BLaER1 treated with 17β-estradiol and CSF1 and Interleukin-3, amounts not matched to agents 10 nM and 100 nM (cell line): ENCODE measurements around the gene CLSTN3.
A peak's percentile ranks its signal among the peaks of the same experiment; 100 is the strongest.

Source experiments
- H3K27ac ChIP-seq, 11 experiments: shearing (Covaris generic); formaldehyde crosslinking; 2 replicates each; pipeline ENCODE4 v1.8.1; 2022
- H3K27me3 ChIP-seq, 11 experiments: shearing (Covaris generic); formaldehyde crosslinking; 2 replicates each; pipeline ENCODE4 v1.8.1; 2022
- H3K36me3 ChIP-seq, 11 experiments: shearing (Covaris generic); formaldehyde crosslinking; 2 replicates each; pipeline ENCODE4 v1.8.1; 2022
- H3K4me1 ChIP-seq, 10 experiments: shearing (Covaris generic); formaldehyde crosslinking; 2 replicates each; pipeline ENCODE4 v1.8.1; 2022
- H3K4me2 ChIP-seq, 11 experiments: shearing (Covaris generic); formaldehyde crosslinking; 2 replicates each; pipeline ENCODE4 v1.8.1; 2022
- H3K4me3 ChIP-seq, 10 experiments: shearing (Covaris generic); formaldehyde crosslinking; 2 replicates each; pipeline ENCODE4 v1.8.1; 2022
- H3K9ac ChIP-seq, 11 experiments: shearing (Covaris generic); formaldehyde crosslinking; 2 replicates each; pipeline ENCODE4 v1.8.1; 2022
- H3K9me3 ChIP-seq, 11 experiments: shearing (Covaris generic); formaldehyde crosslinking; replicated peaks in 1 of 11; 2 replicates each; pipeline ENCODE4 v1.8.1; 2022
- H4K20me1 ChIP-seq, 11 experiments: shearing (Covaris generic); formaldehyde crosslinking; 2 replicates each; pipeline ENCODE4 v1.8.1; 2022
- Cebpa-rat ChIP-seq, 11 experiments: shearing (Covaris generic); IDR thresholded peaks; 2 replicates each; pipeline ENCODE4 v1.8.1; 2022

Gene CLSTN3

GRCh38 chr12:7108003-7108795 is 22.0 kb upstream of the CLSTN3 start:
- peak overlapping the region; percentile 91 to 98 (median 96) for H3K4me2 ChIP-seq
- peak overlapping the region; percentile 86 to 95 (median 89) for H3K9ac ChIP-seq
- peaks cover 0 to 4% (median 0%) of the 10 kb centered on the region in 11 experiments; a peak in 3 of 22 replicates for H4K20me1 ChIP-seq
- H3K27me3 ChIP-seq: no peaks in the 10 kb centered on the region
- no peak for TF ChIP-seq Cebpa-rat (IDR thresholded peaks at IDR 0.05)
- H3K4me1 ChIP-seq: peaks cover 17 to 44% (median 20%) of the 10 kb centered on the region in 10 experiments
- H3K4me3 ChIP-seq: peak overlapping the region; percentile 59 to 77 (median 68)
- H3K36me3 ChIP-seq: peaks cover 4 to 40% (median 28%) of the 10 kb centered on the region in 11 experiments; a peak in 20 of 22 replicates
- H3K9me3 ChIP-seq: peaks cover 14 to 26% (median 22%) of the 10 kb centered on the region in 11 experiments
- H3K27ac ChIP-seq: peak overlapping the region; percentile 89 to 99 (median 95)

GRCh38 chr12:7108796-7109571 is 21.2 kb upstream of the CLSTN3 start, which contains the start of gene C1RL:
Gene C1RL, minus strand, starts transcription at chr12:7109214. Its CDS starts 34 bp downstream, at chr12:7109180.
- peak; percentile 62 to 90 (median 82); a peak in 19 of 22 replicates for TF ChIP-seq Cebpa-rat (IDR thresholded peaks at IDR 0.05)
- peaks cover 0 to 11% (median 0%) of the 10 kb centered on the region in 11 experiments; a peak in 1 of 22 replicates for H4K20me1 ChIP-seq
- H3K4me2 ChIP-seq: peak within 1 kb of the TSS; percentile 91 to 98 (median 96)
- H3K9ac ChIP-seq: peak within 1 kb of the TSS; percentile 86 to 95 (median 89)
- H3K27me3 ChIP-seq: no peaks in the 10 kb centered on the region
- H3K27ac ChIP-seq: peak within 1 kb of the TSS; percentile 89 to 99 (median 95)
- peaks cover 14 to 26% (median 22%) of the 10 kb centered on the region in 11 experiments for H3K9me3 ChIP-seq
- peak within 1 kb of the TSS; percentile 59 to 77 (median 68) for H3K4me3 ChIP-seq
- H3K4me1 ChIP-seq: peaks cover 17 to 41% (median 21%) of the 10 kb centered on the region in 10 experiments
- peaks cover 4 to 32% (median 23%) of the 10 kb centered on the region in 11 experiments; a peak in 20 of 22 replicates for H3K36me3 ChIP-seq

DNA sequence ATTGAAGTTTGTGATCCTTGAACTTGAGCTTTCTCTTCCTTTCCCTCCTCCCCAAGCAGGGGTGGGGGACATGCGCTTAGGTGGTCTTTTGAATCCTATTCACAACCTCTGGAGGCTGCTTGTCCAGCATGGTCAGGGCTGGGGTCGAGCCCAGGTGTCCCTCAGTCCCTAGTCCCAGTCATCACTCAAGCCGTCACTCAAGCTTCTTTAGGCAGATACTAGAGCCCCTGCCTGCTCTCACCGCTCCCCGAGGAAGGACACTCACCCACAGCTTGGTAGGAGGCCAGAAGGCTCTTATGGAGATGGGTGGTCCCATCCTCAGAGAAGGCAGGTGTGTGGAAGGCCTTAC is 20.6 kb upstream of the CLSTN3 start:
- Histone ChIP-seq H3K9me3 (peaks cover 14 to 26% (median 22%) of the 10 kb centered on the region in 11 experiments), H3K4me2 (peak overlapping the region; percentile 82 to 98 (median 96)), H3K4me1 (peaks cover 17 to 41% (median 21%) of the 10 kb centered on the region in 10 experiments), H3K27me3 (no peaks in the 10 kb centered on the region), H3K36me3 (peaks cover 4 to 28% (median 17%) of the 10 kb centered on the region in 11 experiments; a peak in 20 of 22 replicates), H3K9ac (peak overlapping the region; percentile 86 to 95 (median 89); a peak in 21 of 22 replicates), H3K4me3 (peak overlapping the region; percentile 59 to 77 (median 68); a peak in 15 of 20 replicates), H4K20me1 (peaks cover 0 to 9% (median 0%) of the 10 kb centered on the region in 11 experiments; a peak in 1 of 22 replicates), H3K27ac (peak overlapping the region; percentile 89 to 99 (median 95); a peak in 17 of 22 replicates)
- no peak for TF ChIP-seq Cebpa-rat (IDR thresholded peaks at IDR 0.05)

DNA sequence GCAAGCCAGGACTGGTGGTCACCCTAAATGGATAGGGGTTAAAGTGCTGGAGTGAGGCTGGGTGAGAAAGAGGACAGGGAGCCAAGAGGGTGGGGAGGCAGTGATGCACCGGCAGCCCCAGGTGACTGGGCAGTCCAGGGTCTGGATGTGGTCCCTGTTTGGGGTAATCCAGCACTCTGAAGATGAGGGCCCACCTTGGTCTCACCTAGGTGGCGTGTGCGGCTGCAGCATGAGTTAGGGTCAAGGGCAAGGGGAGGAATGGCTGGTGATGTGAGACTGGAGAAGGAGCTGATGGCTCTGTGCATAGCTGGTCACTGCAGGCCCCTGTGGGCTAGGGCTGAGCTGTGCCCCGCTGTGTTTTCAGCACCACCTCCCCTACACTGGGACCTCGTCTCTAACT is 19.5 kb upstream of the CLSTN3 start:
- Histone ChIP-seq H3K4me2 (peak overlapping the region in 4 of 11 experiments; percentile 7 to 96 (median 88); a peak in 6 of 22 replicates), H3K9me3 (peaks cover 14 to 17% (median 16%) of the 10 kb centered on the region in 11 experiments), H3K27ac (0 out of 22 replicates have a peak overlapping the region, but pooled peaks of 1 of the 11 experiments have one; percentile 8), H3K36me3 (peaks cover 4 to 29% (median 15%) of the 10 kb centered on the region in 11 experiments; a peak in 18 of 22 replicates), H3K27me3 (no peaks in the 10 kb centered on the region), H3K9ac (peak overlapping the region in 3 of 11 experiments; percentile 6 to 16 (median 12); a peak in 2 of 22 replicates), H3K4me1 (peaks cover 17 to 41% (median 21%) of the 10 kb centered on the region in 10 experiments), H4K20me1 (peaks cover 0 to 9% (median 0%) of the 10 kb centered on the region in 11 experiments; a peak in 1 of 22 replicates), H3K4me3 (no peak overlapping the region)
- TF ChIP-seq Cebpa-rat (IDR thresholded peaks at IDR 0.05): no peak

- peaks cover 0 to 3% (median 2%) of the 10 kb centered on the region in 11 experiments; a peak in 16 of 22 replicates for H3K9me3 ChIP-seq
- no peak overlapping the region for H3K4me3 ChIP-seq
- peaks cover 17 to 38% (median 20%) of the 10 kb centered on the region in 10 experiments for H3K4me1 ChIP-seq
- peaks cover 0 to 9% (median 0%) of the 10 kb centered on the region in 11 experiments; a peak in 1 of 22 replicates for H4K20me1 ChIP-seq
- H3K9ac ChIP-seq: no peak overlapping the region; a peak in 1 of 22 replicates
- no peak overlapping the region for H3K4me2 ChIP-seq
- H3K27me3 ChIP-seq: no peaks in the 10 kb centered on the region
- H3K27ac ChIP-seq: no peak overlapping the region
- peaks cover 0 to 27% (median 1%) of the 10 kb centered on the region in 11 experiments; a peak in 11 of 22 replicates for H3K36me3 ChIP-seq
- TF ChIP-seq Cebpa-rat (IDR thresholded peaks at IDR 0.05): no peak
Measured at GRCh38 chr12:7112041-7112440, 18.1 kb upstream of the CLSTN3 start.

DNA sequence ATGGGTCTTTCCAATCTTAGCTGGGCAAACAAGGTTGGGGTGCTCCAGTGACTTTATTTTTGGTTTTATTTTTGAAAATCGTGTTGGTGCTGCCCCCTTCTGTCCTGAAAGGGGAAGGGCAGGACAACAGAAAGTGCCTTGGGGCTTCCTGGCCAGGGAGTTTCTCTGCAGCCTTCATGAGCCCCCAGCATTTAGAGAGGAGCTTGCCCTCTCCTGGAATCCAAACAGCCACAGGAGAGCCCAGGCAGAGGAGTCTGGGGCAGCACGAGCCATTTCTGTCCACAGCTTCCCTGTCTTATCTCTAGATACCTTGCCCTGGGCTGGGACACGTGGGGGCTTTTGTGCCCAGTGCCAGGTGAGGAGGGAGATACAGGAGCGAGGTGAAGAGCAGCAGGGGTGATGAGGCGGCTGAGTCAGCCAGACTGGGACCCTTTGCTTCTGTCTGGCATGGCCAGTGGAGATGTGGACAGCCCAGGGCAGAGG is 16.7 kb upstream of the CLSTN3 start:
- Histone ChIP-seq H3K4me2 (peak overlapping the region in 2 of 11 experiments; percentile 20 to 23; a peak in 2 of 22 replicates), H3K9me3 (no peaks in the 10 kb centered on the region), H3K4me3 (no peak overlapping the region), H3K9ac (0 out of 22 replicates have a peak overlapping the region, but pooled peaks of 1 of the 11 experiments have one; percentile 15), H3K27ac (no peak overlapping the region), H4K20me1 (peaks cover 0 to 14% (median 0%) of the 10 kb centered on the region in 11 experiments; a peak in 1 of 22 replicates), H3K36me3 (peaks cover 0 to 36% (median 0%) of the 10 kb centered on the region in 11 experiments; a peak in 10 of 22 replicates), H3K4me1 (peaks cover 8 to 31% (median 11%) of the 10 kb centered on the region in 10 experiments; a peak in 19 of 20 replicates), H3K27me3 (no peaks in the 10 kb centered on the region)
- TF ChIP-seq Cebpa-rat (IDR thresholded peaks at IDR 0.05): no peak

DNA sequence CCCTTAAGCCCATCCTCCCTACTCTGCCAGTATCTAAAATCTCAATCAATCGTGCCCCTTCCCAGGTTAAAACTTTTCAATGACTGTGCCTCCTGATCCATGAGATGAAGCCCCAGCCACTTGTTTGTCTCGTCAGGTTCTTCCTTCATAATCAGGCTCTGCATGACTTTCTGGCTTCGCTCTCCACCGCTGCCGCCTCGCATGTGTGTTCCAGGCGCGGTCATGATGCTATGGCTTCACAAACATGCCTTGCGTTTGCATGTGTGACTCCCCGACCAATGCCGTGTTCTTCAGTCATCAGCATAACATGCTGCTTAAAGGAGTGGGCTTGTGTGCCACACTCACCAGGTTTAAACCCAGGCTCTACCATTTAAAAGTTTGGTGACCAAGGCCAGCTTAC is 16.2 kb upstream of the CLSTN3 start:
- Histone ChIP-seq H3K9me3 (no peaks in the 10 kb centered on the region), H3K4me2 (no peak overlapping the region), H4K20me1 (peaks cover 0 to 15% (median 0%) of the 10 kb centered on the region in 11 experiments; a peak in 1 of 22 replicates), H3K27ac (no peak overlapping the region), H3K27me3 (no peaks in the 10 kb centered on the region), H3K4me3 (no peak overlapping the region), H3K36me3 (peaks cover 0 to 36% (median 0%) of the 10 kb centered on the region in 11 experiments; a peak in 10 of 22 replicates), H3K9ac (peak overlapping the region in 1 of 11 experiments; percentile 15; a peak in 1 of 22 replicates), H3K4me1 (peaks cover 7 to 35% (median 11%) of the 10 kb centered on the region in 10 experiments; a peak in 18 of 20 replicates)
- TF ChIP-seq Cebpa-rat (IDR thresholded peaks at IDR 0.05): no peak

DNA sequence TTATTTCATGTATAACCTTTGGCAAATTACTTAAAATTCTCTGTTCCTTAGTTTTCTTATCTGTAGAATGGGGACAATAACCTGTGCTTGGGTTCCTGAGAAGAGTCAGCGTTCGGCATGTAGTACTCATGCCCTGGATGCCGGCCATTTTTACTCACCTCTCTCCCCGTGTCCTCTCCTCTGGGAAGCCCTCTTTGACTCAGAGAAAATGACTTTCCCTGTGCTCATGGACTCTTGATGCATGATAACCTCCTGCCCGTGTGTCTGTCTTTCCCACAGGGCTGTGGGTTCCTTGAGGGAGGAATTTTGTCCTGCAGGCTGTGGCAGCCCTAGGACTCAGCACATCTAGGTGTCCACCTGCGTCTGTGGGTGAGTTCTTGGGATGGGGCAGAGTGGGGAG is 15.3 kb upstream of the CLSTN3 start:
- Histone ChIP-seq H3K4me1 (peaks cover 0 to 28% (median 5%) of the 10 kb centered on the region in 10 experiments; a peak in 12 of 20 replicates), H3K4me3 (no peak overlapping the region), H3K9me3 (no peaks in the 10 kb centered on the region), H3K9ac (no peak overlapping the region), H3K27me3 (no peaks in the 10 kb centered on the region), H3K4me2 (no peak overlapping the region), H4K20me1 (peaks cover 0 to 15% (median 0%) of the 10 kb centered on the region in 11 experiments; a peak in 1 of 22 replicates), H3K36me3 (peaks cover 0 to 36% (median 0%) of the 10 kb centered on the region in 11 experiments; a peak in 10 of 22 replicates), H3K27ac (no peak overlapping the region)
- no peak for TF ChIP-seq Cebpa-rat (IDR thresholded peaks at IDR 0.05)
